CD1c-positive myeloid dendritic cell (primary cell): Measurements from ENCODE around the gene CNDP1.
A peak's percentile ranks its signal among the peaks of the same experiment; 100 is the strongest.

ENCODE experiments used
- DNase-seq: peaks from one replicate; pipeline ENCODE4 v3.0.0-alpha.2; 2016; ENCODE audit errors: extremely low spot score

CNDP1 gene

DNA sequence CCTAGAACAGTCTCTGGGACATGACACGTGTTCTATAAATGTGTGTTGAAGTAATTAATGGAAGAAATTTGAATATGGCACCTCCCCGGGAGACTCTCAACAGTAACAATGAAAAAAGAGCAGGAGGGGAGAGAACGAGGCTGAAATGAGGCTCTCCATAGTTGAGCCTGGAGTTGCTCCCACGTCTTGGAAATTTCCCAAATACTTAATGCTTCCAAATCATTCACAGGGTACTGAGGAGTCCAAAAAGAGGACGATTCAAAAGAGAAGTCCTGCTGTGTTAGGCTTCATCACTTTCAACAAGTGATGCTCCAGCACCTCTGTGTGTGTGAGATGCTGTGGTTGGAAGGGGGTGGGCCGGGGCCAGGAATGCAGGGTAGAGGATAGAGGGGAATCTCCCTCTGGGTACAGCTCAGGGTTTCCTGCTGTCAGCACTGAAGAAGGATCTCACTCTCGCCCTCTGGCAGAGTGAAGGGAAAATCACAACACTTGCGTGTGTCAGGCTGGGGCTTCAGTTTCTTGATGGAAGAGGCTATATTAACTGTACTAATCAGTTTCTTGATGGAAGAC, 45.3 kb downstream of the CNDP1 start:
- no peak for DNase-seq

DNA sequence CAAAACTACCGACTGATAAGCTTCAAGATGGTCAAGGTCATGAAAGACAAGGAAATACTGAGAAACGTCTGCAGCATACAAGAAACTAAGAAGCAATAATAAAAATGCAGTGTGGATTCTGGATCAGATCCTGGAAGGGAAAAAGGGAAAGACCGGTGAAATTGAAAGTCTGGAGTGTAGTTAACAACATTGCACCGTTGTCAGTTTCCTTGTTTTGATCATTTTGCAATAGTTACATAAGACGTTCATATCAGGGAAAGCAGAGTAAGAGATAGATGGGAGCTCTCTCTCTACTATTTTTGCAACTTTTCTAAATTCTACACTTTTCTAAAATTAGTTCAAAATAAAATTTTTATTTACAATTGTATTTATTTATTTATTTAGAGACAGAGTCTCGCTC, 48.3 kb downstream of the CNDP1 start:
- no peak for DNase-seq

DNA sequence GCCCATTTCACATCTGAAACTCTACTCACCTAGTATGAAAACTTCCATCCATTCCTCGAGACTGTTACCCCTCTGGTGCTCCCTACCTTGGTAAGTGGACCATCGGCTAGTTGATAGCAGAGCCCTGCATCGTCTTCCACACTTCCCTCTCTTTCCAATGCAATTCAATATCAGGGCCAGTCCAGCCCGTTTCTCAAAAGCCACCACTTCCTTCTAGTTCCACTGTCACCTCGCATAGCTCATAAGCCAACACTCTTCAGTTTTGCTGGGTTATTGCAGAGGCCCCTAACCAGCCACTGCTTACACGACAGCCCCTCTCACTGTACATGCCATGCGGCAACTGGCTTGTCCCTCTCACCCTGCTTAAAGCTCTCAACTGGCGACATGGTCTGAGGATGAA, 53.1 kb downstream of the CNDP1 start:
- DNase-seq = peak; percentile 15

DNA sequence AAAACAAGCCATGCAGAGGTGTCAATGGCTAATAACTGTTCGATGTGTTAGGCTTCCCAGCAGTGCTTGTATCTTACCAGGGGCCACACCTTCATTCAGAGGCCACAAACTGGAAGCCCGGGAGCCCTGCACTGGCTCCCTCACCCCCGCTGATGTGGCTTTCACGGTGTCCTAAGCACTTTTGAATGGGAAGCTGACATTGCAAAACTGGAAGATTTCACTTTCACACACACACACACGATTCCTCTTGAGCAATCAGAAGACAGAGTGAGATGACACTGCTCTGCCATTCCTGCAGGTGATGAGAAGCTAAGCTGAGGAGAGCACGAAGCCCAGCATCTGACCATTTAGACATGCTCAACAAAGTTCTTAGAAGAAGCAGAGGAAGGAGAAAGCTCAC, 54.7 kb downstream of the CNDP1 start:
- DNase-seq = peak; percentile 79

DNA sequence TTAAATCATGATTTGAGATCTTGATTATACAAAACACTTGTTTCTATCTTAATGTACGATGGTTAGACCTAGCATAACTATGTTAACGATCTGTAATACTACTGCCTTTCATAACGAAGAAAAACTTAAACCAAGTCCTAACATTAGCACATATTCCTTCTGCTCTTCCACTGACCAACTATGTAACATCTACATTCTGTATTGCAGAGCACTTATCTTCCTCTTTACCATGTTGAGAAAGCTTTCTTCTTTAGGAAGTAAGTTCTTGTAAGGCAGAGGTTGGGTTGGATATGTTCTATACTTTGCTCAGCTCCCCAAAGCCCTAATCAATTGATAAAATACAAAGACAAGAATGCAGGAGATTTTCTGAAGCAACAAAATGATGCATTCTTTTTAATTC, 55.5 kb downstream of the CNDP1 start:
- peak; percentile 64 for DNase-seq

DNA sequence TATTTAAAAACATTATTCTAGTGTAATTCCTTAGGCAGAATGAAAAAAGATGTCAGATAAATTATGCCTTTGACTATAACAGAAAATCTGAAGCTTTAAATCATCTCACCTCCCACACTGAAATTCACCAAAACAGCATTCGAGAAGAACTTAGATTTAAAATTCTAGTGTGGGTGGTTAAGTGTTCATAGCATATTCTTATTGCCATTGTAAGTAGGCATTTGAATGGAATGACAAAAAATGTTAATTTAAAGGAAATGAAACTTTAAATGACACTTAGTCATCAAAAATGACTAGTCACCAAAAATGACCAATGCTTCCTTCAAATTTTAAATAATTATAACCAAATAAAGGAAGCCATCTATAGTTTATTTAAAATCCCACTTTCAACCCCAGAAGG, 56.4 kb downstream of the CNDP1 start:
- peak; percentile 78 for DNase-seq

DNA sequence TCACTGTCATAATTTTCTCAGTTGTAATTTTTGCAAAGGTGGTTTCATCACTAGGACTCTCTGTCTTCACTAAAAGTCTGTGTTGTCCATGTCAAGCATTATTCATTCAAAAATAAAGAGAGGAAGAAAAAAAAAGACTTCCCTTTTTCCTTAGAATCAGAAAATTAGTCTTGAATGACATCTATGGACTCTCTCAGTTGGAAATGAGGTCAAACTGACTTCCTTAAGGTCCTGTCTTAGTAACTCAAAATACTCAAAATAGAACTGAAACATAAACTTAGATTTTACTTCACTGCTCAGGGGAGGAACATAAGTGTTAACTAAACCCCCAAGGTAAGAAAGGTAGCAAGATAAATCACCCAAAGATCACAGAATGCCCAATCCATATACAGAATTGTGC, 61.1 kb downstream of the CNDP1 start:
- DNase-seq = peak; percentile 69

DNA sequence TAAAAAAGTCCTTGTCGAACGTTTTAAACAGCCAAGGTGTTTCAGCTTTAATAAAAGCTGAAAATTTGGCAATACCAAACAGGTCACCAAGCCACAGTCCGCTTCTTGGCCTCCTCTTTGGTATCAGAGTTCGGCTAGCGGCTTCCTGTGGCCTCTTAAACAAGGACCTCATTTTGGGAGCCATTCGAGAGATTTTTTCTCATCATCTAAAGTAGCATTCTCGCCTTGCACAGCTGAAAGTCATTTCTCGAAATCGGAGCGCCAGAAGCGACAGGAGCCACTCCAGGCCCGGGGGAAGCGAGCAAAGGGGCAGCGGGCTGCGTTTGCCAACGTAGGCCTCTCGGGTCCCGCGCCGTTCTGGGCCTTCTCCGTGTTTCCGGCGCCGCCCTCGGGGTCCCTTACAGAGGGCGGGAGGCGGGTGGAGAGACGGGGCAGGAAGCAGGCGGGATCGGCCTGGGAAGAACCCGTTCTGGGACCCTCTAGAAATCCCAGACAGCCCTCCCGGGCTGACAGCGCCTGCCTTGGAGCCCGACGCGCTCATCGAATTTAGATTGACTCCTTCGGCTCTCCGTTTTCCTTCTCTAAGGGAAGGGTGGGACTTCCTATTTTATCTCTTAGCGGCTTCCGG, 62.8 kb downstream of the CNDP1 start:
- no peak for DNase-seq

DNA sequence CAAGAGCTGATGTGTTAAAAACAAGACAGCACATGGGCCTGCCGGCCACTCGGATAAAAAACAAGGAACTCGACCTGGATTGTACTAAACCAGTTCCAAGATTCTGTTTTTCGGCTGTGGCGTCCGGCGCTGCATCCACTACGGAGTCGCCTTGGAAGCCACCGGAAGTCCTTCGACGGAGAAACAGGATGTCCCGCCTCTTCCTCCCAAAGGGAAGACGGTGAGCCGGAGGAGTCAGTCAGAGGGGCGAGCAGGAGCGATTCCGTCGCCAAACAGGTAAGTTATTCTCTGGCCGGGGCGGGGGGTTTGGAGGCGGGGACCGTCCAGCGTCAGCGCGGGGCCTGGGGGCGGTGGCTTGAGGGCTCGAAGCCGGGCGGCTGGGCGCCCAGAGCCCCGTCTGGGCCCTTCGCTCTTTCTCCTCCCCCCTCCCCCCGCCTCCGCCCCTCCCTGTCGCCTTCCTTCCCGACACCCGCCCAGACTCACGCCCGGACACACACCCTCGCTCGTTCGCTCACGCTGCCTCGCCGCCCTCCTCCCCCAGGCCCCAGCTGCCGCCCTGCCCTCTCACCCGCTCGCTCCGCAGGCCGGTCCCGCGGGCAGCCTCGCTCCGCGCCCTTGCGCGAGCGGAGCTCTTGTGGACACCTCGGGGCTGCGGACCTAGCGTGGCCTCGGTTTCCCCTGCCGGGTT, 63.5 kb downstream of the CNDP1 start, which contains the start of gene ZNF407:
Gene ZNF407, plus strand, starts transcription at position 209 of the 688 bp plus-strand sequence. CDS start 33,150 bp downstream, outside the sequence.
- peak; percentile 88 for DNase-seq

DNA sequence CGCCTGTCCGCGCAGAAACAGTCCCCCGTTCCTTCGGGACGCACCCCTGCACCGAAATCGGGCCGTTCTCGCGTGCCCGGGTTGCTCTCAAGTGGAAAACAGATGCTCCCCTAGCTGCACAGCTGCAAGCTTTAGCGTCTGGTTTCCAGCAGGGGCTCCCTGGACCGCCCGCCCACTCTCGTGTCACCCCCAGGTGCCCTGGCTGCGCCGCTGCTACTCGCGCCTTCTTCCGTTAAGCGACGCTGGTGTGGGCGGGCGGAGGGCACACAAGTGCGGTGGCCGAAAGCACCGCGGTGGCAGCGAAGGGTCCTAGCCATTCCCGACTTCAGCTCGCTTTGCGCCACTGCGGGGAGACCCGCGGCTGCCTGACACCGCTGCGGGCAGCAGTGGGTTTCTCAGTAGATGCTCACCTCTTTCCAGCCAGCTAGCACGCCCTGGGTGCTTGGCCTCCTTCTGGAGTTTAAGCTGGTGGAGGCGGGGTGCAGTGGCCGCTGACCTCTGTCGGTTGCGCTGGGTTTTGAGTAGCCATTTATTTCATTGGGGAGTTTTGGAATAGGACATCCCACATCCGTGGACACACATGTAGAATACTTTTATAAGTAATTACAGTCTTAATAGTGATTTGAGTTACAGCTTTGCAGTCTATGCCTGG, 64.2 kb downstream of the CNDP1 start:
- peak; percentile 73 for DNase-seq

DNA sequence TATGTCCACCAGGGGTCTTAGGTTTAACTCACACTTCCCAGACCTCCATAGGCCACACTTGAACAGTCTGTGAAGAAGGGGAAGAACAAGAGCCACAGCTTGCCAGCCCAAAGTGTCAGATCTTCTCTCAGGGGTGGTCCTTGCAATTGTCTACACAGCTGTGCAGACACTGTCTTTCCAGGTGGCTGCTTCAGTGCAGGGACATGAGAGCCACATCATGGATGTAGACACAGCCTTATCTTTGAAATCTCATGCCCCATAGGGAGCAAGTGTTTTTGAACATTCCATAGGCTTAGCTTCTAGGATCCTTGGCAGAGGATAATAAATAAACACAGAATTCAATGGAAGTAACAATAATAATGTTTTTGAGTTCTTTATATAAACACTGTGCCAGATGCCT, 70.1 kb downstream of the CNDP1 start:
- no peak for DNase-seq

DNA sequence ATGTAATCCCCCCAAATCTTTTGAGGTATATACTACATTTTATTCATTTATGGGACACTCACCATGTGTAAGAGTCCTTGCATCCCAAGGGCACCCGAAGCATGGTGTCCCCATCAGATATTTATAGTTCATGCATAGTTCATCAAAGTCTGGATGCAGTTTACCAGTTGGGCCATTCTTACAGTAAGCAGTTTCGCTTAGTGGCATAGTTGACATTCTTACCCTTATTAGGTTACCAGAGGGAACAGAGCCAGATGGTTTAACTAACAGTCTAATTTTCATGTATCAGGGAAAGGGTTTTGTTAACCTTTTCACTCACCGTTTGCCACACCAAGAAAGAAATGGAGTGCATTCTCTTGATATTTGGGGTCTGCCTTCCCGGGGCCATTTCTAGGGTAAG, 70.5 kb downstream of the CNDP1 start:
- no peak for DNase-seq

DNA sequence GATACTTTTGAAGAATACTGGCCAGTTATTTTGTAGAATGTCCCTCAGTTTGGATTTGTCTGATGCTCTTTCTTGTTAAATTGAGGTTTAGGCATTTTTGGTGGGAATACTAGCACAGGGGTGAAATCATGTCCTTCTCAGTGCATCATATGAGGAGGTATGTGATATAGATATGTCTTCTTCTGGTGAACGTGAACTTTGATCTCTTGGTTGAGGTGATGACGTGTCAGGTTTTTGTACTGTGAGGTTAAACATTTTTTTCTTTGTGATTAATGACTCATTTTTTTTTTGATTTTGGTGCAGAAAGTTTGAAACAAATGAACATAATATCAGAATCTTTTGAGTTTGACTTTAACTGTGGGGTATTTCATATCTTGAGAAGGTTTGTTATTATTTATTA, 74.4 kb downstream of the CNDP1 start:
- DNase-seq = no peak

DNA sequence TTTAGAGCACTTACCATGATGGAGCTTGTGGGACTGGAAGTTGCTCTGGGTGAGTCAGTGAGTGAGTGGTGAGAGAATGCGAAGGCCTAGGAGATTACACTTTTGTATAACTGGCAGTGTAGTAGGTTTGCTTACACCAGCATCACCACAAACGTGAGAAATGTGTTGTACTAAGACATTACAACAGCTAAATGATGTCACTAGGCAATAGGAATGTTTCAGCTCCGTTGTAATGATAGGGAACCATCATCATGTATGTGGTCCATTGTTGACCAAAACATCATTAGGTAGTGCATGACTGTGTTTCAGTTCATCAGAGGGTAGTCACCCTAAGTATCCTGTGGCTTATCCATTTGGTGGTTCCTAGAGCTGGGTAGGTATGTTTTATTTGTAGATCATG, 75.2 kb downstream of the CNDP1 start:
- no peak for DNase-seq

DNA sequence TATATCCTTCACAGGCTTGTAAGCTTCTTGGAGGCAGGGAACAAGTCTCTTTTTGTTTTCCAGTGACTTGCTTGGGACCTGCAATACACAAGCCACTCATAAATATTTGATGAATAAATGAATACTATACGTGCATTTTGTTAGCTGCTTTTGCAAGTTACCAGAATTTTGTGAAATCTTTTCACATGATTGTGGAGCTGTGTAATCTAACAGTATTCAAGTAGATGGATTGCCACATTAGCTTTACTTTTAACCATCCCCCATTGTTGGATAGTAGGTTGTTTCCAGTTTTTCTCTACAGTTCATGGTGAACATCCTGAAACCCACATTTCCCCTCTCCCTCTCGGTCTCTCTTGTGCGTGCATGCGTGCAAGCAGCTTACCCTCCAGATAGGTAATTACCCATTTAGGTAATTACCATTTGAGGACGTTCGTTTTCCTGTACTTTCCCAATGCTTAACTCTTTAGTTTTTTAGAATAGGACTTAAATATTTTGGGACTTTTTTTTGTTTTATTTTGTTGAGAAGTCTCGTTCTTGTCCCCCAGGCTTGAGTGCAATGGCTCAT, 75.8 kb downstream of the CNDP1 start:
- no peak for DNase-seq

DNA sequence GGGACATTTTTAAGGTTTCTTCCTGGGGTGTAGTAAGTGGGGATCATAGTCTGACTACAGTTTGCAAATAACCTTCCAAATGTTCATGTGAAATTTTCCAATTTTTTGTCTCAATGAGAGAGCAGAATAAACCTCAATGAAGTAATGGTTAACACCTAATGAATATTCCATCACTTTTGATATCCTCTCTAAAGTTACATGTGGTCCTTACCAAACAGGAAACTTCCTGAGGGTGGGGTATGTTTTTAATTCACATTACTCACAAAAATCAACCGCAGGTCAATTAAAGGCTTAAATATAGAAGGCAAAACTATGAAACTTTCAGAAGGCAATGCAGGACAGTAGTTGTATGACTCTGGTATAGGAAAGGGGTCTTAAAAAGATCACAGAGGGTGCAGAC, 76.6 kb downstream of the CNDP1 start:
- DNase-seq = no peak

DNA sequence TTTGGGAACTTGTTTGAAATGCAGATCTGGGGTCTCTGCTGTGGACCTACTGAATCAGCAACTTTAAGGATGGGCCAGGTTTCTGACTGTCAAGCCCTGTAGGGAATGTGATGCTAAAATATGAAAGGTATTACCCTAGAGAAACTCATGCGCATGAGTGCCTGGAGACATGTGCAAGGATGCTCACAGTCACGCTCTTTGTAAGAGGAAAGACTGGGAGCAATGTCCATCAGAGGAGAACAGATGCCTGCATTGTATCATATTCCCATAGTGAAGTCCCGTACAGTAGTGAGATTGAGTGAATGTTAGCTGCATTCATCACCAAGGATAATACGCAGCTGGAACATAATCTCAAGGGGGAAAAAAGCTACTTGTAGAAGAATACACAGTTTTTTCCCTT, 77.5 kb downstream of the CNDP1 start:
- DNase-seq = no peak

DNA sequence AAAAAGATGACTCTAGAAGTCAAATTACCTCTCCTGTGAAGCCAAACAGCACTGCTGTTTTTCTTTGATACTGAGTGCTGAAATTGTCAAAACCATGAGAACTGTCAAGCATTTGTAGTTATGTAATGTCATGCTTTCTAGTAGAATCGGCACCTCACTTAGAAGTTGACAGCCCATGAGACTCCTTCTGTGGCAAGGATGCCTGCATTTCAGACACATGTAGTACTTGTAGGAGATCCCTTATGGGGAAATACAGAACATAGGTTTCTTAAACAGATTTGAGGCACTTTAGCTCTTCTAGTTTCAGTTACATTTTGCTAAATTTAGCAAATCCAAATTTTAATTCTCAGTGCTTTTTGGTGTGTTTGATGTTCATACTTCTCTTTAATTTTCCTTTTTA, 79.1 kb downstream of the CNDP1 start:
- DNase-seq = no peak

DNA sequence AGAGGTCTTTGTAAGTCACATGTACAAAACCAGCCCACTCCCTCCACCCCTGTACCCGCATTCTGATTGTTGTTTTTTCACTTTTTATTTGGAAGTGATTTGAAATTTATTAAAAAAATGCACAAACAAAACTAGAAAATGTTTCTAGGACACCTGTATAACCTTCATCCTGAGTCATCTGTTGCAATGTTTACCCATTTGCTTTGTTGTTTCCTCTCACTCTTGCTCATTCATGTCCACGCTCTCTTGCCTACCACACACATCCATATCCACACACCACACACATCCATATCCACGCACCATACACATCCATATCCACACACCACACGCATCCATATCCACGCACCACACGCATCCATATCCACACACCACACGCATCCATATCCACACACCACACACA, 82.2 kb downstream of the CNDP1 start:
- DNase-seq = no peak

DNA sequence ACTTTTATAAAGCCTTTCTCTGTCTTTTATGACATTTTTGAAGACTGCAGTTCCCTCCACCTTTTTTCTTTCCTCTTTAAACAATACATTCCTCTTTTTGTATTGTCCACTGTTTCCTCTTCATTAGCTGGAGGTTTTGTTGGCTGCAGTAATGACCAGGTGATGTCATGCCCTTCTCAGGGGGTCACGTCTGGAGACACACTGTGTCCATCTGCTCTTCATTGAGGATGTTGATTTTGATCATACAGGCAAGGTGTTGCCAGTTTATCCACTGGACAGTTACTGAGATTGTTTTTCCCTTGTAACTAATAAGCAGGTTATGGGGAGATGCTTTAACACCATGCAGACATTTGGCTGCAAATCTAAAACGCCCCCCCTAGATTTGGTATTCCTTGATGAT, 83.2 kb downstream of the CNDP1 start:
- no peak for DNase-seq

DNA sequence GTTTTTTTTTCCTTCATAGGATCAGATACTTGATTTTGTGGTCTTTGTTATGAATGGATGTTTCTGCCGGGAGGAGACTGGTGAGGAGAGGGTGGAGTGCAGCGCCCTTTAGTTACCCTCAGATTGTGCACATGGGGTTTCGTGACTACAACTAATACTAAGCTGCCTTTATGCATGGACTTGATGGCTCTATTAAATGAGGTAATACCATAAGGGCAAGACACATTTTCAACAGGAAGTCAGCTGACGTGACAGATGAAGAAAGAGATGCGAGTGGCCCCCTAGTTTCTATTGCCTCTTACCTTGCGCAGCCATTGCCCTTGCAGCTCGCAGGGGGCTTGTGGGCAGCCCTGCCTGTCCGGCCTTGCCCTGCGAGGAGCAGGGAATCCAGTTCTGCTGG, 87.8 kb downstream of the CNDP1 start:
- DNase-seq = no peak

DNA sequence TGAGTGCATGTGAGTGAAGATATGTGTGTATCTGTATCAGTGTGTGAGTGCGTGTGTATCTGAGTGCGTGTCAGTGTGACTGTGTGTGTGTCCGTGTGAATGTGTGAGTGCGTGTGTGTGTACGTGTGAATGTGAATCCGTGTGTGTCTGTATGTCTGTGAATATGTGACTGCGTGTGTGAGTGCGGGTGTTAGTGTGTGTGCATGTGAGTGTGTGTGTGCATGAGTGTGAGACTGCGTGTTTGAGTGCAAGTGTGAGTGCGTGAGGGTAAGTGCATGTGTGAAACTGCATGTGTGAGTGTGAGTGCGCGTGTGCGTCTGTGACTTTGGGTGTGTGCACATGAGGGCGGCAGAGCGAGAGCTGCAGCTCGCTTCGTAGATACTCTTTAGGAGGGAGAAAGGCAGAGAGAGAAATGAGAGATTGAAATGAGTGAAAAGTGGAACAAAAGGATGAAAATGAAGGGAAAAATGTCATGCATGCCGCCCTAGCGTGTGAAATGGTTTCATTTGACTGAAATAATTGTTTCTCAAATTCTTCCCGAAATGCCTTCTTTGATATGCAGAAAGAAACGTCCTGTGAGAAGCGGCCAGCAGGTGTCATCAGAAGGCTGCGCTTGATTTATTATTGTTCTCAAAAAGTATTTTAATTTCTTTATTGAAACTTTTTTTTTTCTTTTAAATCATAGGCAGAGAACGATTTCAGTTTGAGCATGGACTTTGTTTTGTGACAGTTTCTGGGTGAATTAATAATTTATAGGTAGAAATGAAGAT, 88.9 kb downstream of the CNDP1 start:
- peak; percentile 29 for DNase-seq
